ENCODE measurements around the gene PAK5. TPM values are rescaled to one million over a fixed set of nuclear protein-coding genes. Genes with fewer than 3 reads are reported as not detected.

PAK5 gene
- total RNA-seq, 1 experiment from 2014 or later, result not detected

GRCh38 chr20:9672981-9673380 lies 165.9 kb downstream of the PAK5 start:
- BruUV-seq (replicated peaks), result no TSS peak
- Histone ChIP-seq H3K4me3 (replicated peaks in 1 of 2; ENCODE audit: low read depth in 1 of 2, low read length in 2 of 2) (no peak overlapping the region), H3K9me2 (ENCODE audit: insufficient read depth) (no peaks in the 10 kb centered on the region), H3K4me1 (ENCODE audit: control insufficient read depth in 1 of 2, insufficient read depth in 2 of 2, low read length in 2 of 2) (no peaks in the 10 kb centered on the region), H3K27me3 (ENCODE audit: insufficient read depth, low read length) (peaks cover 8% of the 10 kb centered on the region; the same call in 1 of the 2 replicates), H4K20me1 (ENCODE audit: insufficient read depth) (no peaks in the 10 kb centered on the region), H3K36me3 (ENCODE audit: control insufficient read depth in 1 of 2, insufficient read depth in 2 of 2, low read length in 2 of 2) (no peaks in the 10 kb centered on the region), H3K4me2 (ENCODE audit: low read length) (no peak overlapping the region), H3K9me3 (ENCODE audit: control insufficient read depth in 1 of 2, insufficient read depth in 1 of 2, low read depth in 1 of 2, low read length in 2 of 2) (no peaks in the 10 kb centered on the region), H3K9ac (ENCODE audit: low read length) (no peak overlapping the region), H3K27ac (ENCODE audit: low read depth, low read length) (no peak overlapping the region), H3K79me2 (ENCODE audit: insufficient read depth, low read length) (no peaks in the 10 kb centered on the region), H2AFZ (ENCODE audit: low read depth, low read length, poor library complexity, severe bottlenecking) (no peak overlapping the region)
- CTCF ChIA-PET, result no interaction called here
- RAD21 ChIA-PET (ENCODE audit: low non-redundant PET in 1 of 2, low total read pairs in 2 of 2, uncharacterized antibody in 2 of 2, unreplicated experiment in 2 of 2), result no interaction called here
- intact Hi-C loops (cut with micrococcal nuclease), result no loop called here
- DNase-seq (ENCODE audit: low read depth, low spot score) (no peak), ATAC-seq (no peak)
- no peak for TF ChIP-seq YY1 (IDR thresholded peaks at IDR 0.05; ENCODE audit: extremely low read depth, insufficient replicate concordance, low read depth, low read length)
- TF ChIP-seq EGR1 (IDR thresholded peaks at IDR 0.05; ENCODE audit: low read depth), result no peak
- POLR2A ChIA-PET, result no interaction called here

- no peak overlapping the region for H3K27ac ChIP-seq (ENCODE audit: low read depth, low read length)
- CTCF ChIA-PET, result no interaction called here
- no peak overlapping the region for H3K4me3 ChIP-seq (replicated peaks in 1 of 2; ENCODE audit: low read depth in 1 of 2, low read length in 2 of 2)
These were observed 166.8 kb downstream of the PAK5 start for GRCh38 chr20:9672027-9672426.

More at GRCh38 chr20:9672027-9672426, 166.8 kb downstream of the PAK5 start:
- Histone ChIP-seq H4K20me1 (ENCODE audit: insufficient read depth) (no peaks in the 10 kb centered on the region), H2AFZ (ENCODE audit: low read depth, low read length, poor library complexity, severe bottlenecking) (no peak overlapping the region), H3K79me2 (ENCODE audit: insufficient read depth, low read length) (no peaks in the 10 kb centered on the region), H3K9me3 (ENCODE audit: control insufficient read depth in 1 of 2, insufficient read depth in 1 of 2, low read depth in 1 of 2, low read length in 2 of 2) (no peaks in the 10 kb centered on the region), H3K4me1 (ENCODE audit: control insufficient read depth in 1 of 2, insufficient read depth in 2 of 2, low read length in 2 of 2) (no peaks in the 10 kb centered on the region), H3K4me2 (ENCODE audit: low read length) (no peak overlapping the region), H3K27me3 (ENCODE audit: insufficient read depth, low read length) (peaks cover 8% of the 10 kb centered on the region; the same call in 1 of the 2 replicates), H3K9me2 (ENCODE audit: insufficient read depth) (no peaks in the 10 kb centered on the region), H3K36me3 (ENCODE audit: control insufficient read depth in 1 of 2, insufficient read depth in 2 of 2, low read length in 2 of 2) (no peaks in the 10 kb centered on the region), H3K9ac (ENCODE audit: low read length) (no peak overlapping the region)
- POLR2A ChIA-PET, result no interaction called here
- BruUV-seq (replicated peaks), result no TSS peak
- RAD21 ChIA-PET (ENCODE audit: low non-redundant PET in 1 of 2, low total read pairs in 2 of 2, uncharacterized antibody in 2 of 2, unreplicated experiment in 2 of 2), result no interaction called here
- TF ChIP-seq YY1 (IDR thresholded peaks at IDR 0.05; ENCODE audit: extremely low read depth, insufficient replicate concordance, low read depth, low read length), result no peak
- TF ChIP-seq EZH2phosphoT487 (IDR thresholded peaks at IDR 0.05; ENCODE audit: borderline replicate concordance), result no peak
- no peak for TF ChIP-seq REST (IDR thresholded peaks at IDR 0.05; ENCODE audit: low read depth)
- TF ChIP-seq ELF1 (IDR thresholded peaks at IDR 0.05; ENCODE audit: borderline replicate concordance, low read depth), result no peak
- no peak for TF ChIP-seq EZH2 (IDR thresholded peaks at IDR 0.05)
- no peak for TF ChIP-seq ATF3 (IDR thresholded peaks at IDR 0.05)
- no peak for TF ChIP-seq SIN3A (IDR thresholded peaks at IDR 0.05; ENCODE audit: low read depth)
- no peak for DNase-seq (ENCODE audit: low read depth, low spot score)
- intact Hi-C loops (cut with micrococcal nuclease), result no loop called here
- ATAC-seq, result no peak
